WERI-Rb-1 (cell line): Measurements from ENCODE around the gene SRD5A1.

Experiments used
- DNase-seq: peaks from one replicate; pipeline ENCODE4 v3.0.0-alpha.2; 2020
- H3K27ac ChIP-seq: fragments of 250-450 bp; sonication (Bioruptor Pico); 2 replicates; pipeline ENCODE4 v1.5.1; 2020; ENCODE audit warnings: mild to moderate bottlenecking, moderate library complexity
- H3K27me3 ChIP-seq: fragments of 250-450 bp; sonication (Bioruptor Pico); 2 replicates; pipeline ENCODE4 v1.5.1; 2021; ENCODE audit warnings: mild to moderate bottlenecking, low read depth, moderate library complexity; ENCODE audit not compliant: insufficient read depth, severe bottlenecking
- H3K36me3 ChIP-seq: fragments of 250-450 bp; sonication (Bioruptor Pico); 2 replicates; pipeline ENCODE4 v1.5.1; 2020; ENCODE audit warnings: mild to moderate bottlenecking, moderate library complexity
- H3K4me3 ChIP-seq: 2 replicates; pipeline ENCODE4 v1.5.1; 2011; ENCODE audit warnings: low read depth, mild to moderate bottlenecking, control low read depth, low read length
- H3K9me3 ChIP-seq: fragments of 250-450 bp; sonication (Bioruptor Pico); 2 replicates; pipeline ENCODE4 v1.5.1; 2021; ENCODE audit warnings: mild to moderate bottlenecking, moderate library complexity; ENCODE audit not compliant: severe bottlenecking
- CTCF ChIP-seq: IDR thresholded peaks from 2 replicates; pipeline ENCODE4 v1.5.1; 2011; ENCODE audit warnings: low read depth, mild to moderate bottlenecking, control low read depth, inconsistent platforms, low read length

SRD5A1 gene

GRCh38 chr5:6593148-6594016, 39.9 kb upstream of the SRD5A1 start:
- no peaks in the 10 kb centered on the region for H3K9me3 ChIP-seq
- peaks cover 16% of the 10 kb centered on the region for H3K36me3 ChIP-seq
- no peak for DNase-seq
- no peaks in the 10 kb centered on the region for H3K27me3 ChIP-seq
- TF ChIP-seq CTCF, result no peak
- no peak overlapping the region for H3K4me3 ChIP-seq
- no peak overlapping the region for H3K27ac ChIP-seq

DNA sequence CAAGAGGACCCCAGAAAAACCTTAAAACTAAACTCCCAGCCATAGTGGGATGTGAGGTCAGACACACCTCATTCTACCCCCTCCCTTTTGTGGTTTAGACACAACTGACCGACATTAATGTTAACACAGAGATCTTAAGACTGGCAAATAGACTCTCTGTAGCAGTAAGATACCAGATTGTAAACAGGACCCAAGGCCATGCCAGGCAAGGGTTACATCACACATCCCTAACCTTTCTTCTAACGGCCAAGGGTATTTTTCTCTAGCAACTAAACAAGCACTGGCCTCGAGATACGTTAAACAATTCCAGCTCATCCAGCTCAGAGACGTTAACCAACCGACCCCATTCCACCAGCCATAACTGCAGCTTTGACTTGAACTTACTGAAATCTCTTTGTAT, 39.2 kb upstream of the SRD5A1 start:
- no peaks in the 10 kb centered on the region for H3K9me3 ChIP-seq
- TF ChIP-seq CTCF, result no peak
- peaks cover 23% of the 10 kb centered on the region for H3K36me3 ChIP-seq
- no peaks in the 10 kb centered on the region for H3K27me3 ChIP-seq
- H3K4me3 ChIP-seq, result no peak overlapping the region
- no peak for DNase-seq
- no peak overlapping the region for H3K27ac ChIP-seq

- Histone ChIP-seq H3K36me3 (peaks cover 30% of the 10 kb centered on the region), H3K27me3 (no peaks in the 10 kb centered on the region), H3K4me3 (no peak overlapping the region), H3K27ac (no peak overlapping the region), H3K9me3 (no peaks in the 10 kb centered on the region)
- no peak for TF ChIP-seq CTCF
- no peak for DNase-seq
Measured at GRCh38 chr5:6595405-6595804, 37.8 kb upstream of the SRD5A1 start.

- Histone ChIP-seq H3K27ac (no peak overlapping the region), H3K9me3 (no peaks in the 10 kb centered on the region), H3K4me3 (no peak overlapping the region), H3K27me3 (no peaks in the 10 kb centered on the region), H3K36me3 (peaks cover 40% of the 10 kb centered on the region)
- no peak for TF ChIP-seq CTCF
- DNase-seq, result no peak
Measured at GRCh38 chr5:6596388-6596787, 36.9 kb upstream of the SRD5A1 start.

DNA sequence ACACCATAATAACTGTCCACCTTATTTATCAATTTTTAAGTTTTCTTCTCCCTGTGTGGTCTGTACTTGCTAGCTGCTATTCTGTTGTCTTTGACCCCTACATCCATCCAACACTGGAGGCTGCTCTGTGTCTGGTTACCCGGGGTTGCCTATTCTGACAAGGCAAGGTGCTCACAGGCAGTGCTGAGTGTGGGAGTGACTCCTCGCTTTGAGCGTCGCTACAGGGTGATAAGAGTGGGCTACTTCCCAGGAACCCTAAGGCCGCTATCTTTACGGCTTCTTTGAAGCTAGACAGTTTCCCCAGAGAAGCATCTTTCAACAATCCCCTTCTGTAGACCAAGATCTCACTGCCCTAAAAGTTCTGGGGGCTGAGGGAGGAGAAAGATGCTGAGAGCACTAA, 35.7 kb upstream of the SRD5A1 start:
- Histone ChIP-seq H3K27me3 (no peaks in the 10 kb centered on the region), H3K36me3 (peaks cover 52% of the 10 kb centered on the region), H3K4me3 (no peak overlapping the region), H3K27ac (no peak overlapping the region), H3K9me3 (no peaks in the 10 kb centered on the region)
- no peak for DNase-seq
- TF ChIP-seq CTCF, result no peak
